ENCODE data around the gene GPR142. TPM values are rescaled to one million over a fixed set of nuclear protein-coding genes. Genes with fewer than 3 reads are reported as not detected.

GPR142 gene
- total and polyA plus RNA-seq, 4 donors = 0.05 to 0.08 TPM; not detected in 2

DNA sequence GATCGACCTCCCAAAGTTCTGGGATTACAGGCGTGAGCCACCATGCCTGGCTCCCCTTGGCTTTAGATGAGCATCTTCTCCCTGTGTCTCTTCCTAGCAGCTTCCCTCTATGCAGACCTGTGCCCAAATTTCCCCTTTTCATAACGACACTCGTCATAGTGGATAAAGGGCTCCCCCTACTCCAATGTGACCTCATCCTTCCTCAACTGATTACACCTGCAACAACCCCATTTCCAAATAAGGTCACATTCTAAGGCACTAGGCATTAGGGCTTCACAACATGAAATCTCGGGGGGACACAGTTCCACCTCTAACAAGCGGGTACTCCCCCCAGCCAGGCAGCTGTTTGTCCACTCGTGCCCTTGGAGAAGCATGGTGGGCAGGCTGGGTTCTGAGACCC lies 31.0 kb upstream of the GPR142 start:
- Histone ChIP-seq H3K9ac (ENCODE audit: low read depth in 1 of 2, low read length in 2 of 2) (no peak overlapping the region), H3K27me3 (ENCODE audit: control insufficient read depth in 4 of 4, insufficient read depth in 4 of 4, low read length in 3 of 4) (no peaks in the 10 kb centered on the region), H3K36me3 (ENCODE audit: control insufficient read depth in 4 of 4, insufficient read depth in 3 of 4, low read depth in 1 of 4, low read length in 3 of 4) (no peaks in the 10 kb centered on the region), H3K4me3 (ENCODE audit: low read depth in 1 of 3, low read length in 3 of 3) (no peak overlapping the region), H3K27ac (ENCODE audit: low read depth in 1 of 2, low read length in 2 of 2) (no peak overlapping the region), H3K9me3 (ENCODE audit: control insufficient read depth in 4 of 4, low read length in 3 of 4) (no peaks in the 10 kb centered on the region), H3K4me1 (ENCODE audit: control insufficient read depth in 4 of 4, insufficient read depth in 4 of 4, low read length in 3 of 4) (no peaks in the 10 kb centered on the region)
- 75% methylated on average over 7 of the region's 7 CpGs for WGBS
- TF ChIP-seq, protein P1, sequence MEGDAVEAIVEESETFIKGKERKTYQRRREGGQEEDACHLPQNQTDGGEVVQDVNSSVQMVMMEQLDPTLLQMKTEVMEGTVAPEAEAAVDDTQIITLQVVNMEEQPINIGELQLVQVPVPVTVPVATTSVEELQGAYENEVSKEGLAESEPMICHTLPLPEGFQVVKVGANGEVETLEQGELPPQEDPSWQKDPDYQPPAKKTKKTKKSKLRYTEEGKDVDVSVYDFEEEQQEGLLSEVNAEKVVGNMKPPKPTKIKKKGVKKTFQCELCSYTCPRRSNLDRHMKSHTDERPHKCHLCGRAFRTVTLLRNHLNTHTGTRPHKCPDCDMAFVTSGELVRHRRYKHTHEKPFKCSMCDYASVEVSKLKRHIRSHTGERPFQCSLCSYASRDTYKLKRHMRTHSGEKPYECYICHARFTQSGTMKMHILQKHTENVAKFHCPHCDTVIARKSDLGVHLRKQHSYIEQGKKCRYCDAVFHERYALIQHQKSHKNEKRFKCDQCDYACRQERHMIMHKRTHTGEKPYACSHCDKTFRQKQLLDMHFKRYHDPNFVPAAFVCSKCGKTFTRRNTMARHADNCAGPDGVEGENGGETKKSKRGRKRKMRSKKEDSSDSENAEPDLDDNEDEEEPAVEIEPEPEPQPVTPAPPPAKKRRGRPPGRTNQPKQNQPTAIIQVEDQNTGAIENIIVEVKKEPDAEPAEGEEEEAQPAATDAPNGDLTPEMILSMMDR (IDR thresholded peaks at IDR 0.05; ENCODE audit: low read depth, low read length, missing input control) = no peak
- TF ChIP-seq ZBTB33 (IDR thresholded peaks at IDR 0.05) (no peak), RAD21 (IDR thresholded peaks at IDR 0.05) (no peak), HNF4A (conservative IDR thresholded peaks at IDR 0.05) (no peak), TAF1 (conservative IDR thresholded peaks at IDR 0.05) (no peak), NR2F2 (IDR thresholded peaks at IDR 0.05) (no peak), FOXA2 (IDR thresholded peaks at IDR 0.05) (no peak), RXRA (IDR thresholded peaks at IDR 0.05) (no peak), YY1 (IDR thresholded peaks at IDR 0.05) (no peak), SP1 (IDR thresholded peaks at IDR 0.05) (no peak), MAX (IDR thresholded peaks at IDR 0.05) (no peak), FOXA1 (IDR thresholded peaks at IDR 0.05) (no peak)
- TF ChIP-seq, protein P2, sequence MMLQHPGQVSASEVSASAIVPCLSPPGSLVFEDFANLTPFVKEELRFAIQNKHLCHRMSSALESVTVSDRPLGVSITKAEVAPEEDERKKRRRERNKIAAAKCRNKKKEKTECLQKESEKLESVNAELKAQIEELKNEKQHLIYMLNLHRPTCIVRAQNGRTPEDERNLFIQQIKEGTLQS (IDR thresholded peaks at IDR 0.05) = no peak
- TF ChIP-seq, protein P3, sequence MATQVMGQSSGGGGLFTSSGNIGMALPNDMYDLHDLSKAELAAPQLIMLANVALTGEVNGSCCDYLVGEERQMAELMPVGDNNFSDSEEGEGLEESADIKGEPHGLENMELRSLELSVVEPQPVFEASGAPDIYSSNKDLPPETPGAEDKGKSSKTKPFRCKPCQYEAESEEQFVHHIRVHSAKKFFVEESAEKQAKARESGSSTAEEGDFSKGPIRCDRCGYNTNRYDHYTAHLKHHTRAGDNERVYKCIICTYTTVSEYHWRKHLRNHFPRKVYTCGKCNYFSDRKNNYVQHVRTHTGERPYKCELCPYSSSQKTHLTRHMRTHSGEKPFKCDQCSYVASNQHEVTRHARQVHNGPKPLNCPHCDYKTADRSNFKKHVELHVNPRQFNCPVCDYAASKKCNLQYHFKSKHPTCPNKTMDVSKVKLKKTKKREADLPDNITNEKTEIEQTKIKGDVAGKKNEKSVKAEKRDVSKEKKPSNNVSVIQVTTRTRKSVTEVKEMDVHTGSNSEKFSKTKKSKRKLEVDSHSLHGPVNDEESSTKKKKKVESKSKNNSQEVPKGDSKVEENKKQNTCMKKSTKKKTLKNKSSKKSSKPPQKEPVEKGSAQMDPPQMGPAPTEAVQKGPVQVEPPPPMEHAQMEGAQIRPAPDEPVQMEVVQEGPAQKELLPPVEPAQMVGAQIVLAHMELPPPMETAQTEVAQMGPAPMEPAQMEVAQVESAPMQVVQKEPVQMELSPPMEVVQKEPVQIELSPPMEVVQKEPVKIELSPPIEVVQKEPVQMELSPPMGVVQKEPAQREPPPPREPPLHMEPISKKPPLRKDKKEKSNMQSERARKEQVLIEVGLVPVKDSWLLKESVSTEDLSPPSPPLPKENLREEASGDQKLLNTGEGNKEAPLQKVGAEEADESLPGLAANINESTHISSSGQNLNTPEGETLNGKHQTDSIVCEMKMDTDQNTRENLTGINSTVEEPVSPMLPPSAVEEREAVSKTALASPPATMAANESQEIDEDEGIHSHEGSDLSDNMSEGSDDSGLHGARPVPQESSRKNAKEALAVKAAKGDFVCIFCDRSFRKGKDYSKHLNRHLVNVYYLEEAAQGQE (IDR thresholded peaks at IDR 0.05) = no peak
- no peak for DNase-seq (ENCODE audit: low spot score)

GRCh38 chr17:74337834-74338500 lies 29.3 kb upstream of the GPR142 start:
- no peaks in the 10 kb centered on the region for H3K4me1 ChIP-seq (ENCODE audit: control insufficient read depth in 4 of 4, insufficient read depth in 4 of 4, low read length in 3 of 4)
- H3K27ac ChIP-seq (ENCODE audit: low read depth in 1 of 2, low read length in 2 of 2) = no peak overlapping the region
- no peaks in the 10 kb centered on the region for H3K27me3 ChIP-seq (ENCODE audit: control insufficient read depth in 4 of 4, insufficient read depth in 4 of 4, low read length in 3 of 4)
- no peak overlapping the region for H3K4me3 ChIP-seq (ENCODE audit: low read depth in 1 of 3, low read length in 3 of 3)
- H3K9ac ChIP-seq (ENCODE audit: low read depth in 1 of 2, low read length in 2 of 2) = no peak overlapping the region
- H3K9me3 ChIP-seq (ENCODE audit: control insufficient read depth in 4 of 4, low read length in 3 of 4) = no peaks in the 10 kb centered on the region
- no peaks in the 10 kb centered on the region for H3K36me3 ChIP-seq (ENCODE audit: control insufficient read depth in 4 of 4, insufficient read depth in 3 of 4, low read depth in 1 of 4, low read length in 3 of 4)
- TF ChIP-seq RAD21 (IDR thresholded peaks at IDR 0.05) (no peak), RXRA (IDR thresholded peaks at IDR 0.05) (no peak), YY1 (IDR thresholded peaks at IDR 0.05) (no peak)
- WGBS = 77% methylated on average over 12 of the region's 12 CpGs
- DNase-seq (ENCODE audit: low spot score) = no peak

Measured in liver (tissue), 9 donors.